HG02798 (cell line): ENCODE measurements around the gene CD2BP2.
"Not testable (repeated sequence)": the region's sequence is repeated elsewhere in the genome, so short reads cannot be mapped to it uniquely, and the experiment has no call there.

Experiments used
- ATAC-seq: cut with Tn5 transposase; IDR thresholded peaks from one replicate; pipeline ENCODE4 v1.9.1; 2021; ENCODE audit warnings: mild to moderate bottlenecking; ENCODE audit not compliant: unreplicated experiment, poor library complexity

The CD2BP2 gene

DNA sequence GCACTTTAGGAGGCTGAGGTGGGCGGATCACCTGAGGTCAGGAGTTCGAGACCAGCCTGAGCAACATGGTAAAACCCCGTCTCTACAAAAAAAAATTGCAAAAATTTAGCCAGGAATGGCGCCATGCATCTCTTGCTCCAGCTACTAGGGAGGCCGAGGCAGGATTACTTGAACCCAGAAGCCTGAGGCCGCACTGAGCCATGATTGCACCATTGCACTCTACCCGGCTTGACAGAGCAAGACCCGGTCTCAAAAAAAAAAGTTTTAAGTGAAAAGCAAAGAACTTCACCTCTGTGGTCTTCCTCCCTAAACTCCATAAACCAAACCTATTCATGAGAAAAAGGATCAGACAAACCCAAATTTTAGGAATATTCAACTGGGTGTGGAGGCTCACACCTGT is 7.0 kb downstream of the CD2BP2 start:
- no peak for ATAC-seq

DNA sequence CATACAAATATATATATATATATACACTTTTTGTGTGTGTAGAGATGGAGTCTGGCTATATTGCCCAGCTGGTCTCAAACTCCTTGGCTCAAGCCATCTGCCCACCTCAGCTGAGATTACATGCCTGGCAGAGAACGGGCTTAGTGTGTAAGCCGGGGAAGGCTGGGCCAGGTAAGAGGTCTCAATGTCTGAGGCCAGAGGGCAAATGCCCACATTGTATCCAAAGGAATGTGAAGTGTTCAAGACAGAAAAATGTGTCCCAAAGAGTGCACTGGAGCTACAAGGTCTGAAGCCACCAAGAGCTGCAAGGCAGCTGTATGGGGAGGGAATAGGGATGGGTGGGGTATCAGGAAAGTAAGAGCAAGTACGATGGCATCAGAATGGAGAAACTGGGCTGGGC is 8.8 kb downstream of the CD2BP2 start:
- ATAC-seq, result no peak

DNA sequence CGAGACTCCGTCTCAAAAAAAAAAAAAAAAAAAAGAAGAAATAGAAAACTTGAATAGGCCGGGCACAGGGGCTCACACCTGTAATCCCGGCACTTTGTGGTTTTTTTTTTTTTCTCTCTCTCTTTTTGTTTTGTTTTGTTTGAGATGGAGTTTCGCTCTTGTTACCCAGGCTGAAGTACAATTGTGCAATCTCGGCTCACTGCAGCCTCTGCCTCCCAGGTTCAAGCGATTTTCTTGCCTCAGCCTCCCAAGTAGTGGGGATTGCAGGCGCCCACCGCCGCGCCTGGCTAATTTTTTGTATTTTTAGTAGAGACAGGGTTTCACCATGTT is 11.7 kb downstream of the CD2BP2 start:
- not testable (repeated sequence) for ATAC-seq

DNA sequence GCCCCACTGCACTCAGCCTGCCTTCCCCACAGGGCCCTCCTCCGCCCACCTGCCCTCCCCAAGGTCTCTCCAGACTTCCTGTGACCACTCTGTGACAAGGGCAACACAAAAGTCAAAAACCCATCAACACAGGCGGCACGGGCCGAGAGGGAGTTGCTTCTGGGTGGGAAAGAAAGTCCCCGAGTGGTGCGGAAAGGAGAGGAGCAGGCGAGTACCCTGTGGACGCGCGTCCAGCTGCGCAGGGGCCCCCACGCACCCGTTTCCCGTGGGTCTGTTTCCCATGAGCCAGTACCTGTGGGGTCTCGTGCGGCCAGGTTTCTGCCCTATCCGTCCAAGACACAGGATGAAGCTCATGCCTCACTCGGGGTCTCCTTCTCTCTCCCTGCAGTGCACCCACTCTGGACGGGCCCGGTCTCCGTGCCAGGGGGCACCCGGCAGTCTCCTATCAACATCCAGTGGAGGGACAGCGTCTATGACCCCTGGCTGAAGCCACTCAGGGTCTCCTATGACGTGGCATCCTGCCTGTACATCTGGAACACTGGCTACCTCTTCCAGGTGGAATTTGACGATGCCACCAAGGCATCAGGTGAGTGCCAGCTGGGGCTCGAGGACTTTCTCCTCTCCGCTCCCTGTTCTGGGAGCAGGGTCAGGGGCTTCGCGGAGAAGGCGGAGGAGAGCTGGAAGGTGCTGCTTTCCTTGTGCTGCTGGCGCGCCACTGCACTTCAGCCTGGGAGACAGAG is 12.2 kb downstream of the CD2BP2 start:
- no peak for ATAC-seq

DNA sequence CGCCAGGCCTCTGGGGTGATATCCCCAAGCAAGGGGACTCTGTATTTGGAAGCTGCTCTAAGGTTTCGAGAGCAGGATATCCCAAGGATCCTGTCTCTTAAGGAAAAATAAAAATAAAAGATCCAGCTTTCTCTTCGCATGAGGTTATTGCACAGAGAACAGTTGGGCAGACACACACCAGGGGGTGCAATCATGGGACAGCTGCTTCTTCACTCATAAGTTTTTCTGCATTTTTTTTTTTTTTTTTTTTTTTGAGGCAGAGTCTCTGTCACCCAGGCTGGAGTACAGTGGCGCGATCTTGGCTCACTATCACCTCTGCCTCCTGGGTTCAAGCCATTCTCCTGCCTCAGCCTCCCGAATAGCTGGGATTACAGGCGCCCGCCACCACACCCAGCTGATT is 13.1 kb downstream of the CD2BP2 start:
- ATAC-seq, result not testable (repeated sequence)

DNA sequence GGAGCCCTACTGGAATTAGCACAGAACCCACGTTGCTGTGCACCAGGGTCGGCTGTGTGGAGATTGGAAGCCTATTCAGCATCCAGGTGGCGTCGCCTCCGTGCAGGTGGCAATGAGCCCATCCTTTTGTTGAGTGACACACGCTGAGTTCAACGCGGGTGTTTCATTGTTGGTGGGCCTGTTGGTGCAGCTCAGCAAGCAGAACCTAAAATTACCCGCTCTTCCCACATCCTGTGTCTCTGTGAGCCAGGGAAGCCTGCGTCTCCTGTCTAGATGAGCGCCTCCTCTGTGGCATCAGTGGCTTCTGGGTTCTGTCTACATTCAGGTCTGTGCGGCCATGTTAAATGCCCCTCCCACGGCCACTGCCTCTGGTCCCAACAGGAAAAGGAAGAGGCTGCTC is 14.5 kb downstream of the CD2BP2 start:
- ATAC-seq, result no peak

DNA sequence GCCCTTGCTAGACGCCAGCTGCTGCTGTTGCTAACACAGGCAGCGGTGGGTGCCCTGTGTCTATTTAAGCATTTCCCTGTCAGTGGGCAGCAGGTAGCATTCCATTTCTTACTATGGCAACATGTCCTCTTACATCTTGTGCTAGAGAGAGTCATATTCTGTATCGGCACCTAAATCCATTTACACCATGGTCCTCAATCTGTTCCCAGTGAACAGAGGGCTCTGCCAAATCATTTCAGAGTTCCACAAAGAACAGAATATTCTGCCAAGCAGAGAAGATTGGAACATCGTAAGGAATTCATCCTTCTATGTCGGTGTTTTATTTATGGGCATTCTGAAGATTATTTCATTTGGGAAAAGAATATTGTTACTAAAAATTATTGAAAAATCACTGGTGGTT is 16.4 kb downstream of the CD2BP2 start:
- not testable (repeated sequence) for ATAC-seq

DNA sequence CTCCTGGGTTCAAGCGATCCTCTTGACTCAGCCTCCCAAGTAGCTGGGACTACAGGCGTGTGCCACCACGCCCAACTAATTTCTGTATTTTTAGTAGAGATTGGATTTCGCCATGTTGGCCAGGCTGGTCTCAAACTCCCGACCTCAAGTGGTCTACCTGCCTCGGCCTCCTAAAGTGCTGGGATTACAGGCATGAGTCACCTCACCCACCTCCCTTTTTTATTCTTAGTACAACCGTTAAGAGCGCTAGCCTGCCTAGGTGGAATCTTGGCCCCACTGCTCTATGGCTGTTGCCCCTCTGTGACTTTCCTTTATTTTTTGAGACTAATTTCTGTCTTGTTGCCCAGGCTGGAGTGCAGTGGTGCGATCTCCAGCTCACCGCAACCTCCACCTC is 17.1 kb downstream of the CD2BP2 start:
- not testable (repeated sequence) for ATAC-seq

DNA sequence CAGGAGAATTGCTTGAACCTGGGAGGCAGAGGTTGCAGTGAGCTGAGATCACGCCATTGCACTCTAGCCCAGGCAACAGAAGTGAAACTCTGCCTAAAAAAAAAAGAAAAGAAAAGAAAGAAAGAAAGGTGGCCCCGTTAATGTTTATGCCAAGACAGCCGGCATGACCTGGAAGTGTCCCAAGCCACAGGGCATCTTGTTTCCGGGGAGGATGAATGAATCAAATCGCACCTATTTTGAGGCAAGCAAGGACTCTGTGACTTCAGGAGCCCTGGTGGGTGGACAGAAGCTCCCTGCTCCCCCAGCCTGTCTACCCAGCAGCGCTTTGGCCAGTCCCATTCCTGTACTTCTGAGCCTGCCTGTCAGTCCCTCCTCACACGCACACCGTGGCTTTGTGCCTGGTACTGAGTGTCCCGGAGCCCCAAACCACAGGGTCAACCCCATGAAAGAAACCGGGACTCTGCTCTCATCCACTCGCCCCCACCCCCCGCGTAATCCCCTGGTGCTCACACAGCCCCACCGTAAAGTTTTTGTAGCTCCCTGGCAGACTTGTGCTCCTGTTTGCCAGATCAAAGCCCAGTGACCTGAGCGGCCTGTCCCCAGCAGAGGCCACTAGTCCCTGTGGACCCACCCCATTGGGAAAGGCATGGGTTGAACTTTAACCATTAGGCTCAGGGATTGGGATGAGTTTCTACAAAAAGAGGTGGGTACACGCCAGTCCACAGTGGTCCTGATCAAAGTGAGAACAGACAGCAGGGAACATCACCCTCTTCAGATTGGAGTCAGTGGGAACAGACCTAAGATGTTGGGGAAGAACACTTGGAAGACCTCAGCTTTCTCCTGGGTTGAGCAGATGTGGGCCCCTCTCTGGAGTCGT is 19.3 kb downstream of the CD2BP2 start:
- ATAC-seq, result peak; percentile 3

DNA sequence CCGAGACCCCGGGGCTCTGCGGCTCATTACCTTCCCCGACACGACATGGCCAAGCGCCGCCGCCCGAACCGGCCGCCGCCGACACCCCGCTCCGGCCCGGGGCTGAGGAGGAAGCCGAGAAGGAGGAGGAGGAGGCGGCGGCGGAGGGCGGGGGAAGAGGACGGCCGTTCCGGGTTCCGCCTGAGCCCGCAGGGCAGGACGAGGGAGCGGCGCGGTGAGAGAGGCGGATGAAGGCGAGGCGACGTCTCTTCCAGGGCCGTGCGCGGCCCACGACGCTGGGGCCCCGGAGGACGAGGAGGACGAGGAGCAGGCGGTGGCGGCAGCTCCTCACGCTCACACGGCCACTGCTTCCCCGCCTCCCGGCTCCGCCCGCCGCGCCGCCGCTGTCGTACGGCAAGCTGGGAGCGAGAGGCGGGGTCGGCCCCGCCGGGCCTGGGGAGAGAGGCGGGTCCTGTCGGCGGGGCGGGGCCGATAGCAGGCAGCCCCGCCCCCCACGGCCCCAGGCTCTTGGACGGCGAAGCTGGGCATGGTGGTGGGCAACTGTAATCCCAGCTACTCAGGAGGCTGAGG is 20.0 kb downstream of the CD2BP2 start:
- ATAC-seq, result peak; percentile 84

DNA sequence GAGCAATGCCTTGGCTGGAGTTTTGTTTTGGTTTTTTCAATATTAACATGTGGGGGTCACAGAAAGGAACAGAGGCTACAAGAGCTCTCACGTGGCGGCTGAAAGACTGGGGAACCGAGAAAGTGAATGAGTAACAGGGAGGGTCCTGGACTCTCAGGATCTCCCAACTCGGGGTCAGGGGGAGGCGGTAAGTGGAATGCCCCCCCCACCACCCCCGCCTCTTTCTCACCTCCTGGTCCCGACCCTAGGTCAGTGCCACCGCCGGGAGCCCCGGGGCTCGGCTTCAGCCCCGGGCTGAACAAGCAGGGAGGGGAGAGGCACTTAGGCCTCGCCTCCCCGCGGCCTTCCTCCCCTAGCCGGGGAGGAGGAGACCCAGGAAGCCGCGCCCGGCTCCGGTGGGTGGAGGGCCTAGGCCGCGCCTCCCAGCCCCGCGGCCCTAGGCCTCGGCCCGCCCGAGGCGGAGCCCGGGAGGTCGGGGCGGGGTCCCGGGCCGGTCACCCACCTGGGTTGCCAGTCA is 20.6 kb downstream of the CD2BP2 start:
- ATAC-seq, result peak; percentile 90

DNA sequence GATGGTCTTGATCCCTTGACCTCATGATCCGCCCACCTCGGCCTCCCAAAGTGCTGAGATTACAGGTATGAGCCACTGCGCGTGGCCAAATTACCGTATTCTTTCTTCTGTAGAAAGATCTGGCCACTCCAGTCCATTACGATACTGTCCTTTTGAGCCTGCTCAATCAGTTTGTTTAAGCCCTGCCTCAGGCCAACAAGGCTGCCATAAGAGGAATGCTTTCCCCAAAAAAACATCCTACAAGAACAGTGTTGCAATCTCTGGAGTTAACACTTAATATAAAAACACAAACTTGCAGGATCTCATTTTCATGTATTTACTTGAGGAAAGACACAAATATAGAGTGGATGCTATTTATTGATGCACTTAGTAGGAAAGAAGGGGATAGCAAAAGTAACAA is 30.9 kb downstream of the CD2BP2 start:
- ATAC-seq, result not testable (repeated sequence)

DNA sequence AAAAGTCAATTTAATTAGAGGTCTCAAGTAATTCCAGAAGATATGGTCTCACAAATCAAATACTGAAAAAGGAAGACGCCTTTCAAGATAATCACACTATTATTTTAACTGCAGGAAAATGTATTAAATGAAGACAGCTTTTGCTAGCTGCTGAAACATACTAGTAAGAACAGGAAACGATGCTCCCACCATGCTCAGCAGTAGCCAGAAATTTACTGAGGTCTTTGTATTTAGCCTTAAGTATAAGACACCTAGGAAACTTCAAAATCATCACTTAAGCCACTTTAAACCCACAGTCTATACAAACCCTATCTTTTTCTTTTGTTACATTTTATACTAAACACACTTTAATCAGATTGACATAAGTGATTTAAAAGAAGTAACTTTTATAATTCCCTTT is 36.5 kb downstream of the CD2BP2 start:
- ATAC-seq, result not testable (repeated sequence)

DNA sequence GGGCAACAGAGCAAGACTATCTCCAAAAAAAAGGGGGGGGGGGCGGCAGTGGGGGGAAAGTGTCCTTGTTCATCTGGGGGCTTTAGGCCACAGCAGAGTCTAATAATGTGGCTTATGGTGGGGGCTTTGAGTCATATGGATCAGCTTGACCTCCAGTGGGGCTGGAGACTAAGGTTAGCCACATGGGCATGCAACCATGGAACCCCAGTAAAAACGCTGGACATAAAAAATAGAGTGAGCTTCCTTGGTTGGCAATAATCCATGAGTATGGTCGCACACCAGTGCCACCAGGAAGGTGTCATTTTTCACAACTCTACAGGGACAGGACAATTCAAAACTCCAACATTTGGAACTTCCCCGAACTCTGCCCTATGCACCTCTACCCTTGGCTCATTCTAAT is 44.2 kb downstream of the CD2BP2 start:
- not testable (repeated sequence) for ATAC-seq

DNA sequence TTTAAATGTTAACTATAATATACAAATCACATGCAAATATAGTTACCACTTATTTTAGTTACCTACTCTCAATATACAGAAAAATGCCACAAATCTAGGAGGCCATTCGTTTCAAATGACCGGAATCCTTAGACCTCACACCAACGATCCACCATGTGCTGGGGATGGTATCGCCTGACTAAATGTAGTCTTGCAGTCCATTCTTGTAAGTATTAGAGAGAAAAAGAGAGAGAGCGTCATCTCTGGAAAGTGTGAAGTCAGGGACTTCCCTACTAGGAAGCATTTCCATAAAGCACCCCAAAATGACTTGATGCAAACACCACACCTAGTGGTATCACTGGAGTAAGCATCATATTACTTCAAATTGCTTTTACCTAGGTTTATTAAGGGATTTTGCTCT is 45.9 kb downstream of the CD2BP2 start:
- ATAC-seq, result not testable (repeated sequence)
